ENCODE measurements around the gene BMPR1A.
"Not testable (repeated sequence)": the region's sequence is repeated elsewhere in the genome, so short reads cannot be mapped to it uniquely, and the experiment has no call there.

BMPR1A gene

GRCh38 chr10:86971232-86971991, 215.0 kb downstream of the BMPR1A start:
- DNase-seq = peak; percentile 83 to 93 (median 88)

DNA sequence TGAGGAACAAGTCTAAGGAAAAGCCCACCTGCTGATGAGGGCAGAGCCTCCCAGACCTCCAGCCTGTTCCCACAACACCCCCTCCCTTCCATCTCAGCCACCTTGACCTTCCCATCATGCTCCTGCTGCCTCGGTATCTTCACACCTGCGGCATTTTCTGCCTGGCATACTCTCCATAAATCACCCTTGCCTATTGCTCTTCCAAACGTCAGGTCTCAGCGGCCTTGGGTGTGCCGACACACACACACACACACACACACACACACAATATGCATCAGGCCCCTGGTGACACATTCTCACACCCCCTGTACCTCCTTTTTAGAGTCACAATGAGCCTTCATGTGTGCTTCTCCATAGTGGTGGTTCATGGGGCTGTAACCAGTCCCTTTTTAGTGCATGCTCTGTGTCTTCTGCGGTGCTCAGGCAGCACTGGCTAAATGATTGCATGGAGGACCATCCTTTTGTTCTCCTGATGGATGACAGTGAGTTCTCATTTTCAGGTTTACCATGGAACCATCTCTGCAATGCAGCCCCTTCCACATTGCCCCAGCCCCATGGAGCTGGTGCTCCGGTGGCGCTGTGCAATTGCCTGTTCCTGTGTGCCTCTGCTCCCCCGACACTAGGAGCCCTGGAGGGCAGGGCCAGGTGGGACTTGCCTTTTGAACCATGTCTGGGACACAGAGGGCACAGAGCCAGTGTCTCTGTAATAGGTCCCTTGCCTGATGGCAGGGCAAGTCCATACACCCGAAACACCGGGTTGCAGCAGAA, 216.4 kb downstream of the BMPR1A start:
- no peak for DNase-seq

- no peak for DNase-seq
These were observed 218.1 kb downstream of the BMPR1A start for GRCh38 chr10:86974484-86974883.

DNA sequence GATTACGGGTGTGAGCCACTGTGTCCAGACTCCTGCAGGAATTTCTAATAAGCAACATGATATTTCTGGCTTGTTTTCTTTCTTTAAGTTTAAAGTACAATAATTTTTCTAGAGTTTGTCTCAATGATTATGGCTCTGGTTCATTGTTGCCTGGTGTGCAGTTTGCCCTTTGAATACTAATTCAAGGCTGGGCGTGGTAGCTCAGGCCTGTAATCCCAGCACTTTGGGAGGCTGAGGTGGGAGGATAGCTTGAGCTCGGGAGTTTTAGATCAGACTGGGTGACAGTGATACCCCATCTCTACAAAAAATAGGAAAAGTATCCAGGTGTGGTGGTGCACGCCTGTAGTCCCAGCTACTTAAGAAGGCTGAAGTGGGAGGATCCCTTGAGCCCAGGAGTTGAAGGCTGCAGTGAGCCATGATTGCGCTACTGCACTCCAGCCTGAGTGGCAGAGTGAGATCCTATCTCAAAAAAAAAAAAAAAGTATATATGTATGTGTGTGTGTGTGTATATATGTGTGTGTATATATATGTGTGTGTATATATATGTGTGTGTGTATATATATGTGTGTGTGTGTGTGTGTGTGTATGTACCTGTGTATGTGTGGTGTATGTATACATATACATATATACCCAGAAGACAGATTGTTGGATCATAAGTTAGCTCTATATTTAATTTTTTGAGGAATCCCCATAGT, 220.1 kb downstream of the BMPR1A start:
- DNase-seq = no peak

DNA sequence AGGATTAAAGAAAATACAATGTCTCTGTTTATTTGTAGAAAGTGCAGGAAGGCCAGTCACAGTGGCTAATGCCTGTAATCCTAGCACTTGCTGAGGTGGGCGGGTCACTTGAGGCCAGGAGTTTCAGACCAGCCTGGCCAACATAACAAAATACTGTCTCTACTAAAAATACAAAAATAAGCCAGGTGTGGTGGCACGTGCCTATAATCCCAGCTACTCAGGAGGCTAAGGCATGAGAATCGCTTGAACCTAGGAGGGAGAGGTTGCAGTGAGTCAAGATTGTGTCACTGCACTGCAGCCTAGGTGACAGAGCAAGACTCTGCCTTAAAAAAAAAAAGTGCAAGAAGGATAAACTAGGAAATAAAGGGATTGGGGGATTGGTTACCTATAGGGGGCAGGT, 222.0 kb downstream of the BMPR1A start:
- not testable (repeated sequence) for DNase-seq

DNA sequence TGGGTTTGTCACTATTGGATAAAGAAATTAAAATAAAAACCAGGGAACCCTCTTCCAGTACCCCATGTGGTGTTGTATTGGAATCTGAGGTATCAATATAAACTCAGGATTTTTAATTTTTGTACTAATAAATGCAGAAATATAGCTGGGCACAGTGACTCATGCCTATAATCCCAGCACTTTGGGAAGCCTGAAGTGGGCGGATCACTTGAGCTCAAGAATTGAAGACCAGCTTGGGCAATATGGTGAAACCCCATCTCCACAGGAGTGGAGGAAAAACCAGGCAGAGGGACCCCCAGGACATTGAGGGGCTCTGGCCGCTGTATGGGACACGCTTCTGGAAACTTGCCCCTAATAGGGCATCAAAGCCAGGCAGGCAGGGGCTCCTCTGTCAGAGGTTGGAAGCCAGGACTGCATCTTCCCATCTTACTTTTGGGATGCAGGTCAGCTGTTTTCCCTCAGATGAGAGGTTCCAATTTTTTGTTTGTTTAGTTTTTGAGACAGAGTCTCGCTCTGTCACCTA, 222.9 kb downstream of the BMPR1A start:
- DNase-seq = no peak

DNA sequence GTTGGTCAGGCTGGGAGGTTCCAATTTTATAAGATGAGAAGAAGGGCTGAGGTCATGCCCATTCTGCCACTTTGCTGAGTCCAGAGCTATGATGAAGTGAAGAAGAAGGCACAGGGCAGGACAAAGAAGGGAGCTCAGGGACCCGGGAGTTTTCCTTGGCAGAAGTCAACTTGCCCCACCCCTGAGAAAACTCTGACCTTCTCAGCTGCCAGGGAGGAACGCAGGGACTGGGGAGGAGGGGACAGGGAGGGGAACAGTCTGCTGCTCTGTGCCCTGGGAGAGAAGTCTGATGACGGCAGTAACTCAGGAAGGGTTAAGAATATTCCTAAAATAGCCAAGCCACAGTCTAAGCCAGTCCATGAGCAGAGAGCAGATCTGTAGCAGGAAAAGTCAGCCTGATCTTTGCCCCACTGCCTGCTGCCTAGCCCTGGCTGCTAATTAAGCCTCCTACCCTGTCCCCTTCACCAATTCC, 223.6 kb downstream of the BMPR1A start:
- no peak for DNase-seq

GRCh38 chr10:86981020-86981419, 224.6 kb downstream of the BMPR1A start:
- DNase-seq = not testable (repeated sequence)

GRCh38 chr10:86981716-86982115, 225.3 kb downstream of the BMPR1A start:
- DNase-seq = no peak

Data from stimulated activated naive CD4-positive, alpha-beta T cell (primary cell).